ENCODE measurements around the gene MICAL3. TPM values are rescaled to one million over a fixed set of nuclear protein-coding genes. Genes with fewer than 3 reads are reported as not detected.

Gene MICAL3
- total and polyA plus RNA-seq, 9 of the 15 experiments (the other 6 are each of a cell fraction or from before 2014, with no cell fraction given): 0.53 to 32.1 (median 12.3) TPM

DNA sequence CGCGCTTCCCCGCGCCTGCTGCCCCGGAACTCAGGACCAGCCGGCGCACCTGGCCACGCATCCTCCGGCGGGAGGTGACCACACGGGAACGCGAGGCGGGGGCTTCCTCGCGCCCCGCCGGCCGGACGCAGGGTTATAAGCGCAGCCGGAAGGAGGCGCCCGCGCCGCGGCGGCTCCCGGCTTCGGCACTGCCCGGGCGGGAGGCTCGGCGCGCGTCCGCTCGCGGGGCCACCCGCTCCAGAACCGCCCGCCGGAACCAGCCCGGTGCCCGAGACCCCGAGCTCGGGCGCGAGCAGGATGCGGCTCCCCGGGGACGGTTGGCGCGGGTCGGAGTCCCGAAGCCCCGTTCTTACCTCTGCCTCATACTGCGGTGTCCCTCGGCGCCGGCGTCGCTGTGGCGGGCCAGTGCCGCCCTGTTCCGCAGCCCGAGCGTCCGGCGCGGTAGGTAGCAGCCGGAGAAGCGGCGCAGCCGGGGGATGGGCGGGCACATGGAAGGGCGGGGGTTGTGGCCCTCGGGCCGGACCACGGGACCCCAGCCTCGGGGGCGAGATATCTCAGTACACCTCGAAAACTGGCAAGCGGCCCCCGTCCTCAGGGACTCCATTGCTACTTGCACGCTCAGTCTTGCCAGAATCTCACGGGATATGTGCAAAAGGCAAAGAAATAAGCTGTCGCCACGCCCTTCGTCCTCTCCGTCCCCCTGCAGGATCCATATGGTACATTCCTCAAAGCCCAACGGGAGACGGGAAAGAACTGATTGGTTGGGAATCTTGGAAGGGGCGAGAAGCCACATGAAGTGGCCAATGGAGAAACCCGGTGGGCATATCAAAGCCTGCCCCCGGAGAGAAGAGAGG lies 23.1 kb downstream of the MICAL3 start (continued):
- TF ChIP-seq, protein P1, sequence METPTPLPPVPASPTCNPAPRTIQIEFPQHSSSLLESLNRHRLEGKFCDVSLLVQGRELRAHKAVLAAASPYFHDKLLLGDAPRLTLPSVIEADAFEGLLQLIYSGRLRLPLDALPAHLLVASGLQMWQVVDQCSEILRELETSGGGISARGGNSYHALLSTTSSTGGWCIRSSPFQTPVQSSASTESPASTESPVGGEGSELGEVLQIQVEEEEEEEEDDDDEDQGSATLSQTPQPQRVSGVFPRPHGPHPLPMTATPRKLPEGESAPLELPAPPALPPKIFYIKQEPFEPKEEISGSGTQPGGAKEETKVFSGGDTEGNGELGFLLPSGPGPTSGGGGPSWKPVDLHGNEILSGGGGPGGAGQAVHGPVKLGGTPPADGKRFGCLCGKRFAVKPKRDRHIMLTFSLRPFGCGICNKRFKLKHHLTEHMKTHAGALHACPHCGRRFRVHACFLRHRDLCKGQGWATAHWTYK (CRISPR knock-in tag; IDR thresholded peaks at IDR 0.05): peak; percentile 89; the same call in 1 of the 2 replicates
- TF ChIP-seq TEAD4 (IDR thresholded peaks at IDR 0.05; ENCODE audit: low read length): peak; percentile 17; the same call in 1 of the 2 replicates
- TF ChIP-seq TEAD4 (CRISPR knock-in tag; IDR thresholded peaks at IDR 0.05; ENCODE audit: borderline replicate concordance): 0 out of 2 replicates have a peak, but pooled peaks have one; percentile 16
- TF ChIP-seq KAT2B (IDR thresholded peaks at IDR 0.05; ENCODE audit: low read depth, low read length): no peak
- peak in 1 of 2 experiments; percentile 70; a peak in 2 of 4 replicates for TF ChIP-seq KDM1A (IDR thresholded peaks at IDR 0.05)
- peak; percentile 71; the same call in 1 of the 2 replicates for TF ChIP-seq GTF2E2 (tag; IDR thresholded peaks at IDR 0.05)
- TF ChIP-seq, protein P2, sequence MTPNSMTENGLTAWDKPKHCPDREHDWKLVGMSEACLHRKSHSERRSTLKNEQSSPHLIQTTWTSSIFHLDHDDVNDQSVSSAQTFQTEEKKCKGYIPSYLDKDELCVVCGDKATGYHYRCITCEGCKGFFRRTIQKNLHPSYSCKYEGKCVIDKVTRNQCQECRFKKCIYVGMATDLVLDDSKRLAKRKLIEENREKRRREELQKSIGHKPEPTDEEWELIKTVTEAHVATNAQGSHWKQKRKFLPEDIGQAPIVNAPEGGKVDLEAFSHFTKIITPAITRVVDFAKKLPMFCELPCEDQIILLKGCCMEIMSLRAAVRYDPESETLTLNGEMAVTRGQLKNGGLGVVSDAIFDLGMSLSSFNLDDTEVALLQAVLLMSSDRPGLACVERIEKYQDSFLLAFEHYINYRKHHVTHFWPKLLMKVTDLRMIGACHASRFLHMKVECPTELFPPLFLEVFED (CRISPR knock-in tag; conservative IDR thresholded peaks at IDR 0.05): peak; percentile 59; the same call in 1 of the 2 replicates
- TF ChIP-seq ZNF444 (CRISPR knock-in tag; IDR thresholded peaks at IDR 0.05): peak; percentile 87
- TF ChIP-seq EP400 (IDR thresholded peaks at IDR 0.05): peak; percentile 92
- peak; percentile 67; the same call in 1 of the 2 replicates for TF ChIP-seq SREBF1 (IDR thresholded peaks at IDR 0.05; ENCODE audit: borderline replicate concordance, low read depth, low read length)
- TF ChIP-seq HDAC2 (IDR thresholded peaks at IDR 0.05): peak; percentile 61
- TF ChIP-seq CC2D1A (IDR thresholded peaks at IDR 0.05): peak; percentile 77; the same call in 1 of the 2 replicates
- 0 out of 2 replicates have a peak, but pooled peaks have one; percentile 56 for TF ChIP-seq ZNF232 (CRISPR knock-in tag; IDR thresholded peaks at IDR 0.05)
- TF ChIP-seq POLR2B (IDR thresholded peaks at IDR 0.05; ENCODE audit: low read depth, partially characterized antibody): peak; percentile 64
- TF ChIP-seq PRDM10 (IDR thresholded peaks at IDR 0.05; ENCODE audit: partially characterized antibody): peak; percentile 100
- TF ChIP-seq, protein P3, sequence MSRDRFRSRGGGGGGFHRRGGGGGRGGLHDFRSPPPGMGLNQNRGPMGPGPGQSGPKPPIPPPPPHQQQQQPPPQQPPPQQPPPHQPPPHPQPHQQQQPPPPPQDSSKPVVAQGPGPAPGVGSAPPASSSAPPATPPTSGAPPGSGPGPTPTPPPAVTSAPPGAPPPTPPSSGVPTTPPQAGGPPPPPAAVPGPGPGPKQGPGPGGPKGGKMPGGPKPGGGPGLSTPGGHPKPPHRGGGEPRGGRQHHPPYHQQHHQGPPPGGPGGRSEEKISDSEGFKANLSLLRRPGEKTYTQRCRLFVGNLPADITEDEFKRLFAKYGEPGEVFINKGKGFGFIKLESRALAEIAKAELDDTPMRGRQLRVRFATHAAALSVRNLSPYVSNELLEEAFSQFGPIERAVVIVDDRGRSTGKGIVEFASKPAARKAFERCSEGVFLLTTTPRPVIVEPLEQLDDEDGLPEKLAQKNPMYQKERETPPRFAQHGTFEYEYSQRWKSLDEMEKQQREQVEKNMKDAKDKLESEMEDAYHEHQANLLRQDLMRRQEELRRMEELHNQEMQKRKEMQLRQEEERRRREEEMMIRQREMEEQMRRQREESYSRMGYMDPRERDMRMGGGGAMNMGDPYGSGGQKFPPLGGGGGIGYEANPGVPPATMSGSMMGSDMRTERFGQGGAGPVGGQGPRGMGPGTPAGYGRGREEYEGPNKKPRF (IDR thresholded peaks at IDR 0.05; ENCODE audit: low read depth, low read length): no peak
- peak; percentile 76 to 79 for TF ChIP-seq NRF1 (conservative IDR thresholded peaks at IDR 0.05 in 1 of 2, IDR thresholded peaks at IDR 0.05 in 1 of 2)
- TF ChIP-seq SP2 (IDR thresholded peaks at IDR 0.05; ENCODE audit: extremely low read depth, low read depth, low read length, poor library complexity, severe bottlenecking): peak; percentile 73

Data from K562 (cell line).